GM21515 (cell line): ENCODE results near the gene RNU1-4.
"Not testable (repeated sequence)": the region's sequence is repeated elsewhere in the genome, so short reads cannot be mapped to it uniquely, and the experiment has no call there.

Experiments
- ATAC-seq: cut with Tn5 transposase; IDR thresholded peaks from one replicate; pipeline ENCODE4 v1.9.1; 2021; ENCODE audit not compliant: unreplicated experiment

RNU1-4 gene

GRCh38 chr1:16707130-16708093 lies 32.9 kb upstream of the RNU1-4 start:
- ATAC-seq, result not testable (repeated sequence)

DNA sequence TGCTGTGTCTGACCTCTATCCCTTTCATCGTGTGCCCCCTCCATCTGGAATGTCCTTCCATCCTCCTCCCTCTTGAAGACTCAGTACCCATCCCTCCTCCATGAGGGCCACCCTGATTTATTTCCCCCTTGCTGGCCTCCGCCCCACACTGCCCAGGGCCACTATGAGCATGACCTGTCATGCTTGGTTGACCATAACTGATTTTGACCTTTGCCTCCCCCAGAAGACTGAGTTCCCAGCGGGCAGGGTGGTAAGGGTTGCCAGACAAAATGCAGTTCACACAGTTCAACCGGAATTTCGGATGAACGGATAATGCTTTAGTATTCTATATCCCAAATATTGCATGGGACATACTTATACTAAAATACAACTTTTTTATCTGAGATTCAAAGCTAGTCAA lies 31.6 kb upstream of the RNU1-4 start:
- ATAC-seq, result not testable (repeated sequence)

GRCh38 chr1:16709659-16710087 lies 30.6 kb upstream of the RNU1-4 start:
- not testable (repeated sequence) for ATAC-seq

DNA sequence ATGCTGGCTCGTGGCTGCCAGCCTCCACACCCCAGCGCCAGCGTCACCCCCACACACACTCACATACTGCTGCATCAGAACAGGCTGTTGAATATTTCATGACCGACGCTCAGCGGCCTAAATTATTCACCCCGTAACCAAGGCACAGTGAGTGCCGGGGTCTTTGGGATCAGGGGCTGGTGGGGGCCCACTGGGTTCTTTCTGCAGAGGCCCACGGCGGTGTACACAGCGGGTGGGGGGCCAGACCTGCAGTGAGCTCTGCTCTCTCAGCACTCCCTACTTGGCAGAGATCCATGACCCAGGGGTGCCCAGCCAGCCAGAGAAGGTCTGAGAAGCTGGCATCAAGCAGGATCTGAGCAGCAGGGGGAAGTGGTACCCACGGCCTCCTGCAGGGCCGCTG lies 29.7 kb upstream of the RNU1-4 start:
- ATAC-seq, result not testable (repeated sequence)

DNA sequence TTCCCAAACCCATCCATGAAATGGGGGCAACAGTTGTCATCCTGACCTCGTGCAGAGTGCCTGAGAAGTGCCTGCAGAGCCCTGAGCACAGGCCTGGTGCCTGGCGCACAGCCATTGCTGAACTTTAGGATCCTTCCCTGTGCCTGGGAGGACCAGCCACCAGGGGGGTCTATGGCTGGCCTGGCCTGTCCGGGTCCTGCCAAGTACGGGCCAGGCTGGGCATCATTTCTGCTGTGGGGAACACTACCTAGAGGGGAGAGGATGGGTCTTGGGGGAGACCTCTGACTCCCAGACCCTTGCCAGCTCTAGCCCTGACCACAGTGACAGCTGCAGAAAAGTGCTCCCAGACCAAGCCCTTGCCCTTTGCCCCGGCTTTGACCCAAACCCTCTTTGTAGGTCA lies 28.2 kb upstream of the RNU1-4 start:
- not testable (repeated sequence) for ATAC-seq

- not testable (repeated sequence) for ATAC-seq
Observed at GRCh38 chr1:16712582-16712981, 27.7 kb upstream of the RNU1-4 start.

DNA sequence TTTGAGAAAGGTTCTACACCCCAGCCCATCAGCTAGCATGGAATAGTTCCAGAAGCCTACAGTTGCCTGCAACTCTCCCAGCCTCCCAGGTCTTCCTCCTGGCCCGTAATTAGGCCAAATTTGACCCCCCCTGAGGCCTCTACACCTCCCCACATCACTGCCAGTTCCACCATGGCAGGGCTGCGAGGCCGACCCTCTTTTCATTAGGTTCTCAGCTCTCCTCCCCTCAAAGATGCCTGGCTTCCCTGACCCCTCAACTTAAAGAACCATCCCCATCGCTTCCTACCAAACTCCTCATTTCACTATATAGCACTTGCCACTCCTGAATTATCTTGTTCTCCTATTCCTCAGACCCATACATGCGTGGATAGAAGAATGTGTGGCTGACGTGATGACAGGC lies 27.3 kb upstream of the RNU1-4 start:
- not testable (repeated sequence) for ATAC-seq

DNA sequence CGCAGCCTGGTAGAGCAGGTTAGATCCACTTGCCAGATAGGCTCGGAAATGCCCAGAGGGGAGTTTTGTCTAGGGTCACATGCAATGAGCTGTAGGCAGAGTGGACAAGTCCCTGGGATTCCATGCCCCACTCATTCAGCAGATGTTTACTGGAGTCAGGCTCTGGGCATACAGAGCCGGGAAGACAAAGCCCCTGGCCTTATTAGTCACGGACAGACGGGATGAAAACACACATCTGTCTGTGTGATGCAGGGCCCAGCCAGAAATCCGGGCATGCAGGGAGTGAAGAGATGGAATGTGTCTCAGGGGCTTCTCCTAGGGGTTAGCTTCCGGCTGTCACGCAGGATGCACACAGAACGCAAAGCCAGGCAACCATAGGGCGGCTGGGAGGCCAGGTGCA lies 26.8 kb upstream of the RNU1-4 start:
- ATAC-seq, result not testable (repeated sequence)

DNA sequence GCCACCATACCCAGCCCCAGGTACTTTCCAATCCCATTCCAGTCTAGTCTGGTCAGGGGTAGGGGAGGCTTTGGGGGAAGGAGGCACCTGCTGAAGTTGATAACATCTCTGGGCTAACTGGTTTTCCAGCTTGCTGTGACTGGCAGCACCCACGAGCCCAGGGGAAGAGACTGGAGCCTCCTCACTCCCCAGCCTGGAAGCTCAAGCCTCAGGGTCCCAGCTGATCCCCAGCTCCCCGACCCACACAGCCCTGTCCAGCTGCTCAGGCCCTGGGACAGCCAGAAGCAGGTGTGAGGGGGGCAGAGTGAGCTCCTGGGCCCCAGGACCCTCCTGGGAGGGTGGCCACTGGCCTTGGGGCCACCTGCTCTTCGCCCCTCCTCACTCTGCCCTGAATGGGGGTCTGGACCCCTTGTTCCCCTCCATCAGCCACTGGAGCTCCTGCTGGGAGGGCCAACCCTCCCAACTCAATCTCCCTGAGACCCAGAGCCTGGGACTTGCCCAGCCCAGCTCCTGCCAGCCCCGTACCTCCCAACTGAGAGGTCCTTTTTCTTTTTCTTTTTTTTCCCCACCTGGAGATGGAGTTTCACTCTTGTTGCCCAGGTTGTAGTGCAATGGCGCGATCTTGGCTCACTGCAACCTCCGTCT lies 23.5 kb upstream of the RNU1-4 start:
- ATAC-seq, result no peak

DNA sequence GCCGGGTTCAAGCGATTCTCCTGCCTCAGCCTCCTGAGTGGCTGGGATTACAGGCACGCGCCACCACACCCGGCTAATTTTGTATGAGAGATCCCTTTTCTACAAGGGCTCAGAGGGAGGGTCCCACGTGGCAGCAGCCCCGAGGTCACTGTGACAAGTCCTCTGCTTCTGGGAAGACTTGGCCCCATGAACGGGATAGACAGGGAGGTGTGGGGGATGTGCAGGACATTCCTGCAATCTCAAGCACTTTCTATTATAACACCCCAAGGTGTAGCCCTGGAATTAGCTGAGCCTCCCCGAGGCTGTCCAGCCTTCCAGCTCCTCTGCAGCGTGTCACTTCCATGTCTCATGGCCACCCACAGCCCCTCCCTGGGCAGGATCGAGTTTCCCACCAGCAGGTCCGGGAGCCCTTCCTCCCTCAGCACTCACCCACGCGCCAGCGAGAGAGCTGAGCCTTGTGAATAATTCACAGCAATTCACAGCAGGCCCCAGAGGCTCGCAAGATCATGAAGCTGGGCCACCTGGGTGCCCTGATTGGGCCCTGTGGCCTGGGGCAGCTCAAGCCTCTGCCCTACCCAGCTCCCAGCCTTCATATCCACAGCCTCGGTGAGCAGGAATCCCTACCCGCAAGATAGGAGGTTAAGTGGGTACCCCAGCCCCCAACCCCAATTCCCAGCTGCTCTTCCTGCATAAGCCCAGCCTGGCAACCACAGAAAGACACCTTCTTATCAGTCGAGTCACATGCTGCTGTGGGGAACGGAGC lies 22.8 kb upstream of the RNU1-4 start:
- ATAC-seq, result no peak

GRCh38 chr1:16718099-16718907 lies 22.0 kb upstream of the RNU1-4 start:
- not testable (repeated sequence) for ATAC-seq

- ATAC-seq, result no peak
Observed at GRCh38 chr1:16718908-16719533, 21.3 kb upstream of the RNU1-4 start.

GRCh38 chr1:16719571-16720350 lies 20.6 kb upstream of the RNU1-4 start:
- ATAC-seq, result no peak

GRCh38 chr1:16720351-16721223 lies 19.7 kb upstream of the RNU1-4 start:
- ATAC-seq, result no peak

- ATAC-seq, result no peak
Observed at GRCh38 chr1:16721871-16722641, 18.3 kb upstream of the RNU1-4 start.

GRCh38 chr1:16724718-16725438 lies 15.4 kb upstream of the RNU1-4 start:
- no peak for ATAC-seq
